ENCODE results near the gene B3GALT4. TPM values are rescaled to one million over a fixed set of nuclear protein-coding genes. Genes with fewer than 3 reads are reported as not detected.
"Not testable (repeated sequence)": the region's sequence is repeated elsewhere in the genome, so short reads cannot be mapped to it uniquely, and the experiment has no call there.

Gene B3GALT4
- total RNA-seq, 1 experiment from 2014 or later: 0.58 TPM

DNA sequence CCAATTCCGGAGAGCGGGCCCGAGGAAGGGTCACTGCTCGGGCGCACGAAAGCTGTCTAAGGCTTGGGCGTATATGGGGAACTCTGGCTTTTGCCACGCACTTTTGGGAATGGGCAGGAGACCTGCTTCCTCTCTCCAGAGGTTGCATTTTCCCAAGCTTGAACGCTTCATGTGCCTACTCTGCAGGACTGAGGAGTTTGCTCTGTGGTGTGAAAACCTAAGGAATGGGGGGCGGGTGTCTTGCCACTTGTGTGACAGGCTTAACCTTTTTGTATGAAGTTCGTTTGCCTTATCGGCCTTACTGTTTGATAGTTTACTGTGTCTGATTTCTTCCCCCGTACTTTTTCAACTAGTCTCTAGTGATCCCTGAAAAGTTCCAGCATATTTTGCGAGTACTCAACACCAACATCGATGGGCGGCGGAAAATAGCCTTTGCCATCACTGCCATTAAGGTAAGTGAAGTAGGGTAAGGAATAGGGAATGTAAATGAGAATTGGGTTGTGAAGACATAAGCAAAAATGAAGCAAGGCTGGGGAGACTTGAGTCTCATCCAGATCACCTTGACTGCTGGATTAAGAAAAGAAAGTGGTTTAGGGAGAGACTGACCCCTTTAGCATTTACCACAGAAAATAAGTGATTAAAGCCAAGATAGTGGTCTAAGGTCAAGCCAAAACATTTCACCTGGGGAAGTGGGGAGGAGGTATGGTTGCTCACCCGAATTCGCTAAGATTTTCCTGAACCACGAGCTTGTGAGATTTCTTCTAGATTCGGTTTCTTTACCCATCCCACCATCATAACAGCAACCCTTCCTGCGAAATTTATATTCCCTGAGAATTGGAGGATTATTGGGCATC lies 4.4 kb upstream of the B3GALT4 start:
- CTCF ChIA-PET: interaction anchor here (1.1 to 1.4 kb wide), 2 partner anchors 9 to 24 kb away, joined by 4 to 10 read pairs; no protein-coding TSS in a partner anchor
- Mint-ChIP-seq H3K4me1 (ENCODE audit: insufficient read depth, unreplicated experiment) (peaks cover 36% of the 10 kb centered on the region), H3K4me3 (ENCODE audit: unreplicated experiment) (peak overlapping the region; percentile 99), H3K36me3 (ENCODE audit: insufficient read depth, unreplicated experiment) (peaks cover 84% of the 10 kb centered on the region), H3K27me3 (ENCODE audit: insufficient read depth, unreplicated experiment) (no peaks in the 10 kb centered on the region), H3K27ac (ENCODE audit: low read depth, unreplicated experiment) (peak overlapping the region; percentile 100), H3K9me3 (ENCODE audit: unreplicated experiment) (no peaks in the 10 kb centered on the region)
- TSS peak; percentile 60 for BruUV-seq (replicated peaks)
- POLR2A ChIA-PET: interaction anchor here (0.6 to 5.4 kb wide), 37 partner anchors 9 to 1731 kb away, joined by 3 to 155 read pairs (median 7); partner anchors contain the start of genes BAG6, BAK1, BRD2 and CUTA
- no peak for DNase-seq (ENCODE audit: unreplicated experiment)
- intact Hi-C loops (cut with micrococcal nuclease): no loop called here
- TF ChIP-seq, protein P1, sequence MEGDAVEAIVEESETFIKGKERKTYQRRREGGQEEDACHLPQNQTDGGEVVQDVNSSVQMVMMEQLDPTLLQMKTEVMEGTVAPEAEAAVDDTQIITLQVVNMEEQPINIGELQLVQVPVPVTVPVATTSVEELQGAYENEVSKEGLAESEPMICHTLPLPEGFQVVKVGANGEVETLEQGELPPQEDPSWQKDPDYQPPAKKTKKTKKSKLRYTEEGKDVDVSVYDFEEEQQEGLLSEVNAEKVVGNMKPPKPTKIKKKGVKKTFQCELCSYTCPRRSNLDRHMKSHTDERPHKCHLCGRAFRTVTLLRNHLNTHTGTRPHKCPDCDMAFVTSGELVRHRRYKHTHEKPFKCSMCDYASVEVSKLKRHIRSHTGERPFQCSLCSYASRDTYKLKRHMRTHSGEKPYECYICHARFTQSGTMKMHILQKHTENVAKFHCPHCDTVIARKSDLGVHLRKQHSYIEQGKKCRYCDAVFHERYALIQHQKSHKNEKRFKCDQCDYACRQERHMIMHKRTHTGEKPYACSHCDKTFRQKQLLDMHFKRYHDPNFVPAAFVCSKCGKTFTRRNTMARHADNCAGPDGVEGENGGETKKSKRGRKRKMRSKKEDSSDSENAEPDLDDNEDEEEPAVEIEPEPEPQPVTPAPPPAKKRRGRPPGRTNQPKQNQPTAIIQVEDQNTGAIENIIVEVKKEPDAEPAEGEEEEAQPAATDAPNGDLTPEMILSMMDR (IDR thresholded peaks at IDR 0.05; ENCODE audit: unreplicated experiment): no peak

DNA sequence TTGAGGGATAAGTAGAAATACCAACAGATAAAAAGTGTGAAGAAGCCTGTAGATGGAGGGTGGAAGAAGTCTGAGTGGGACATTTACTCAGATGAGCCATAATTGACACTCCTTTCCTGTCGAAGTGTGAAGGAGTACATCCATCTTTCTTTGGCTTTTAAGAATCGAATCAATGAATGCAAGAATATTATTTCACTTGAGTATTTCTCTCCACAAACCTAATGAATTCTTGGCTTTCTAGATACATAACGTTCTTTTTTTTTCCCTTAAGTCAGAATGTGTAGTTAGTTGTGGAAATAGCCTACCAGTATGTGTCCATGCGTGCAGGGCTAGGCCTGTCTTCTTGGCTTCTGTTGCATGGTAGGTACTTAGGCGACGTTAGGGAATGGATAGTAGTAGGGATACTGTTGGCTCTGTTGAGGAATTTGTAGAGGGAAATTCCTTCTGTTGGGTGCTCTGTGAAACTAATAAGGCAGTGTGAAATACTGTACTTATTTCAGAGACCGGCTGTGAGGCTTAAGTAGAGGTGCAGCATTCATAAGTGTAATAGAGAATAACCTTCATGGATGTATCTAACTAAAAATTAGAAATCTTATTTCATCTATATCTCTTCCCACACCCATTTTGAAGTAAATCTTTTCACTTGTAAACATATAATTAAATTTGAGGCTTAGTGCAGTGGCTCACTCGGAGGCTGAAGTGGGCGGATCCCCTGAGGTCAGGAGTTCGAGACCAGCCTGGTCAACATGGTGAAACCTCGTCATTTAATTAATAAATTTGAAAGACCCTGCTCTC lies 3.6 kb upstream of the B3GALT4 start:
- Mint-ChIP-seq H3K4me1 (ENCODE audit: insufficient read depth, unreplicated experiment) (peaks cover 36% of the 10 kb centered on the region), H3K27me3 (ENCODE audit: insufficient read depth, unreplicated experiment) (no peaks in the 10 kb centered on the region), H3K9me3 (ENCODE audit: unreplicated experiment) (no peaks in the 10 kb centered on the region), H3K4me3 (ENCODE audit: unreplicated experiment) (peak overlapping the region; percentile 99), H3K36me3 (ENCODE audit: insufficient read depth, unreplicated experiment) (peaks cover 82% of the 10 kb centered on the region), H3K27ac (ENCODE audit: low read depth, unreplicated experiment) (peak overlapping the region; percentile 100)
- POLR2A ChIA-PET: interaction anchor here (1.2 to 5.4 kb wide), 17 partner anchors 8 to 1096 kb away, joined by 3 to 155 read pairs (median 18); partner anchors contain the start of genes BAK1, BRD2, PFDN6 and RGL2
- TF ChIP-seq, protein P1 (IDR thresholded peaks at IDR 0.05; ENCODE audit: unreplicated experiment): no peak
- no TSS peak for BruUV-seq (replicated peaks)
- no peak for DNase-seq (ENCODE audit: unreplicated experiment)
- intact Hi-C loops (cut with micrococcal nuclease): no loop called here
- CTCF ChIA-PET: interaction anchor here (1.4 kb wide), 1 partner anchor 10 kb away, joined by 4 read pairs; no protein-coding TSS in a partner anchor

DNA sequence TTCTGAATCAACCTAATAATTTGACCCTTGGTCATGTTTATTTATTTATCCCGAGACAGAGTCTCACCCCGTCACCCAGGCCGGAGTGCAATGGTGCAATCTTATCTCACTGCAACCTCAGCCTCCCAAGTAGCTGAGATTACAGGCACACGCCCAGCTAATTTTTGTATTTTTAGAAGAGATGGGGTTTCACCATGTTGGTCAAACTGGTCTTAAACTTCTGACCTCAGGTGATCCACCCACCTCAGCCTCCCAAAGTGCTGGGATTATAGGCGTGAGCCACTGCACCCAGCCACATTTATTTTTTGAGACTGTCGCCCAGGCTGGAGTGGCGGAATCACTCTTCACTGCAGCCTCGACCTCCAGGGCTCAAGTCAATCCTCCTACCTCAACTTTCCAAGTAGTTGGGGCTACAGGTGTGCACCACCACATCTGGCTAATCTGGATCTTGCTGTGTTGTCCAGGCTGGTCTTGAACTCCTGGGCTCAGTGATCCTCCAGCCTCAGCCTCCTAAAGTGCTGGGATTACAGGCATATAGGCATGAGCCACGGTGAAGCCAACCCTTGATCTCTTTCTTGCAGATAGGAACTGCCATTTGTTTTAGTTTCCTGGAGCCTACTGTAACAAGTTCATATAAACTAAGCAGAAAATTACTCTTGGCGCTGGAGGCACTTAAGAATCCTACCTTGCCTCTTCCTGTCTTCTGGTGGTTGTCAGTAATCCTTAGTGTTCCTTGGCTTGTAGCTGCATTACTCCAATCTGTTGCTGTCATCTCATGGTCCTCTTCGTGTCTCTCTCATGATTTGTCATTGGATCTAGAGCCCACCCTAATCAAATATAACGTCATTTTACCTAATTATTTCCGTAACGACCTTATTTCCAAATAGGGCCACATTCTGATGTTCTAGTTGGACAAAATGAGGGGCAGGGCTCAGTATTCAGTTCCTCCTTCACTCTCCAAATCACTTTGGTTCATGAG lies 2.7 kb upstream of the B3GALT4 start:
- POLR2A ChIA-PET: interaction anchor here (1.0 to 2.6 kb wide), 6 partner anchors 15 to 303 kb away, joined by 3 to 43 read pairs (median 4); partner anchors contain the start of genes PFDN6, RGL2, RING1 and WDR46
- CTCF ChIA-PET: interaction anchor here (1.2 kb wide), 1 partner anchor 25 kb away, joined by 4 read pairs; no protein-coding TSS in a partner anchor
- peak overlapping the region; percentile 92 for H3K27ac Mint-ChIP-seq (ENCODE audit: low read depth, unreplicated experiment)

DNA sequence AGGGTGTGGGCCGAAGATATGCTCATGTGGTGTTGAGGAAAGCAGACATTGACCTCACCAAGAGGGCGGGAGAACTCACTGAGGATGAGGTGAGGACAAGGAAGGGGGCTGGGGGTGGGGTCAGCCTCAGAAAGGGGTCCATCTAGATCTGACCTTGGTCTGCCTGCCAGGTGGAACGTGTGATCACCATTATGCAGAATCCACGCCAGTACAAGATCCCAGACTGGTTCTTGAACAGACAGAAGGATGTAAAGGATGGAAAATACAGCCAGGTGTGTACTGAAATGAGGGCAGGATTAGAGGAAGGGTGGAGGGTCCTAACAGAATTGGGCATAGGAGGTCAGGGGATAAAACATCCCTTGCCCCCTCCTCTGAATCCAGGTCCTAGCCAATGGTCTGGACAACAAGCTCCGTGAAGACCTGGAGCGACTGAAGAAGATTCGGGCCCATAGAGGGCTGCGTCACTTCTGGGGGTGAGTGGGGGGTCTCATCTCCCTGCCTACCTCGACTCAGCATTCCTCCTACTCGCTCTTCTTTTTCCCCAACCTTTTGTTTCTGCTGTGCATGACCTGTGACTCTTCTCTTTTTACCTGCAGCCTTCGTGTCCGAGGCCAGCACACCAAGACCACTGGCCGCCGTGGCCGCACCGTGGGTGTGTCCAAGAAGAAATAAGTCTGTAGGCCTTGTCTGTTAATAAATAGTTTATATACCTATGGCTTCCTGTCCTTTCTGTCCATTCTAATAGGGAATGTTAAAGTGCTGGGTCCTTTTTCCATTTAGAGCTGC lies 935 bp upstream of the B3GALT4 start:
- not testable (repeated sequence) for DNase-seq (ENCODE audit: unreplicated experiment)
- H3K36me3 Mint-ChIP-seq (ENCODE audit: insufficient read depth, unreplicated experiment): peaks cover 75% of the 10 kb centered on the region

More for the DNA sequence above, 2.7 kb upstream of the B3GALT4 start:
- Mint-ChIP-seq H3K36me3 (ENCODE audit: insufficient read depth, unreplicated experiment) (peaks cover 74% of the 10 kb centered on the region), H3K9me3 (ENCODE audit: unreplicated experiment) (no peaks in the 10 kb centered on the region), H3K4me1 (ENCODE audit: insufficient read depth, unreplicated experiment) (peaks cover 36% of the 10 kb centered on the region), H3K27me3 (ENCODE audit: insufficient read depth, unreplicated experiment) (no peaks in the 10 kb centered on the region), H3K4me3 (ENCODE audit: unreplicated experiment) (peak overlapping the region; percentile 99)
- intact Hi-C loops (cut with micrococcal nuclease): no loop called here
- DNase-seq (ENCODE audit: unreplicated experiment): no peak
- TF ChIP-seq, protein P1 (IDR thresholded peaks at IDR 0.05; ENCODE audit: unreplicated experiment): no peak
- no TSS peak for BruUV-seq (replicated peaks)

More for the DNA sequence above, 935 bp upstream of the B3GALT4 start:
- BruUV-seq (replicated peaks); H3K27me3 Mint-ChIP-seq (ENCODE audit: insufficient read depth, unreplicated experiment); intact Hi-C loops (cut with micrococcal nuclease); H3K9me3 Mint-ChIP-seq (ENCODE audit: unreplicated experiment): not testable (repeated sequence)
- Mint-ChIP-seq H3K4me1 (ENCODE audit: insufficient read depth, unreplicated experiment) (peaks cover 30% of the 10 kb centered on the region), H3K27ac (ENCODE audit: low read depth, unreplicated experiment) (peak overlapping the region; percentile 80), H3K4me3 (ENCODE audit: unreplicated experiment) (peak overlapping the region; percentile 99)
- POLR2A ChIA-PET: interaction anchor here (0.7 to 5.6 kb wide), 13 partner anchors 13 to 304 kb away, joined by 3 to 73 read pairs (median 10); partner anchors contain the start of genes PFDN6, RGL2, RING1 and WDR46
- CTCF ChIA-PET: interaction anchor here (0.6 to 2.9 kb wide), 5 partner anchors 10 to 382 kb away, joined by 3 to 18 read pairs (median 3); partner anchors contain the start of genes PFDN6 and WDR46

Data from MCF 10A (cell line).